Measurements from ENCODE around the gene PRXL2B.

GRCh38 chr1:2570332-2570731 is 16.2 kb upstream of the PRXL2B start:
- TF ChIP-seq POLR2A (IDR thresholded peaks at IDR 0.05; ENCODE audit: extremely low read depth, insufficient read length), result no peak
- TF ChIP-seq, protein P1, sequence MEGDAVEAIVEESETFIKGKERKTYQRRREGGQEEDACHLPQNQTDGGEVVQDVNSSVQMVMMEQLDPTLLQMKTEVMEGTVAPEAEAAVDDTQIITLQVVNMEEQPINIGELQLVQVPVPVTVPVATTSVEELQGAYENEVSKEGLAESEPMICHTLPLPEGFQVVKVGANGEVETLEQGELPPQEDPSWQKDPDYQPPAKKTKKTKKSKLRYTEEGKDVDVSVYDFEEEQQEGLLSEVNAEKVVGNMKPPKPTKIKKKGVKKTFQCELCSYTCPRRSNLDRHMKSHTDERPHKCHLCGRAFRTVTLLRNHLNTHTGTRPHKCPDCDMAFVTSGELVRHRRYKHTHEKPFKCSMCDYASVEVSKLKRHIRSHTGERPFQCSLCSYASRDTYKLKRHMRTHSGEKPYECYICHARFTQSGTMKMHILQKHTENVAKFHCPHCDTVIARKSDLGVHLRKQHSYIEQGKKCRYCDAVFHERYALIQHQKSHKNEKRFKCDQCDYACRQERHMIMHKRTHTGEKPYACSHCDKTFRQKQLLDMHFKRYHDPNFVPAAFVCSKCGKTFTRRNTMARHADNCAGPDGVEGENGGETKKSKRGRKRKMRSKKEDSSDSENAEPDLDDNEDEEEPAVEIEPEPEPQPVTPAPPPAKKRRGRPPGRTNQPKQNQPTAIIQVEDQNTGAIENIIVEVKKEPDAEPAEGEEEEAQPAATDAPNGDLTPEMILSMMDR (IDR thresholded peaks at IDR 0.05; ENCODE audit: low read depth, low read length), result no peak
- no peak for TF ChIP-seq MAX (IDR thresholded peaks at IDR 0.05; ENCODE audit: low read depth, low read length)
- TF ChIP-seq MYC (IDR thresholded peaks at IDR 0.05; ENCODE audit: low read depth, low read length), result no peak
